Esophagus squamous epithelium (tissue), 4 donors: ENCODE measurements around the gene RABGAP1L.

Experiments
- CTCF ChIP-seq, 6 experiments: fragments of 450-650 bp in 4 of 6; fragments of 200-600 bp in 2 of 6; sonication (generic) in 2 of 6; IDR thresholded peaks; one replicate each; pipeline ENCODE4 v1.5.1; 2016 to 2019; ENCODE audit warnings: antibody characterized with exemption in 6 of 6, mild to moderate bottlenecking in 4 of 6, moderate library complexity in 4 of 6
- POLR2A ChIP-seq, 4 donors: fragments of 450-650 bp; IDR thresholded peaks; one replicate each; pipeline ENCODE4 v1.6.1; 2017; ENCODE audit warnings: antibody characterized with exemption in 4 of 4, mild to moderate bottlenecking in 4 of 4, moderate library complexity in 3 of 4

- TF ChIP-seq CTCF (IDR thresholded peaks at IDR 0.05): no peak
- no peak for TF ChIP-seq POLR2A (IDR thresholded peaks at IDR 0.05)
These were observed 801.0 kb downstream of the RABGAP1L start for GRCh38 chr1:174960362-174960761.
